ENCODE data around the gene CHCHD4. TPM values are rescaled to one million over a fixed set of nuclear protein-coding genes. Genes with fewer than 3 reads are reported as not detected.

The CHCHD4 gene
- total and polyA plus RNA-seq, 10 of the 15 experiments (the other 5 are each of a cell fraction or from before 2014, with no cell fraction given), result 21.0 to 46.8 (median 29.0) TPM

DNA sequence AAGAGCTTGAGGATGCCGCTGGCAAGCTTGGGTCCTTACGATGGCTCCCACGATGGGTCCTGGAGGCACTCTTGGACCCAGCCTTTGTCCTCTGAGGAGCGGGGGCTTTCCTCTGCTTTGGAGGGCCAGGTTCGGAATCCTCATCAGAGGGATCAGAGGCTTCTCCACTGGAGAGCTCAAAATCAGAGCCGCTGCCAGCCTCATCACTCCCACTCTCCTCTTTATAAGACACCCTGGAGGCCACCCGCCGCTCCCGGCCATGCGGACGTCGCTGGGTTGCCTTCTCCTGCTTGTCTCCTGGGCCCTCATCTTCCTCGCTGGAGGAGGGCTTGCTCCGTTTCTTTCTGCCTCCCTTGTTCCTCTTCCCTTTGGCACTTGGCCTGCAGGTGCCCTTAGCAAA, 33.7 kb upstream of the CHCHD4 start:
- intact Hi-C loops (cut with micrococcal nuclease; ENCODE audit: unreplicated experiment) (no loop called here), in situ Hi-C loops (cut with MboI) (no loop called here)
- no peaks in the 10 kb centered on the region for H3K4me1 ChIP-seq (ENCODE audit: control insufficient read depth, insufficient read depth, low read length)
- no peak overlapping the region for H2AFZ ChIP-seq (ENCODE audit: control insufficient read depth, low read depth, low read length)
- H3K9me3 ChIP-seq (replicated peaks; ENCODE audit: control insufficient read depth, insufficient read depth, low read length), result peaks cover 9% of the 10 kb centered on the region; the same call in 2 of the 3 replicates
- FAIRE-seq (no peak), ATAC-seq (no peak), DNase-seq (ENCODE audit: low read depth, low spot score) (no peak)
- RAD21 ChIA-PET (ENCODE audit: unreplicated experiment), result no interaction called here
- TF ChIP-seq MYB (IDR thresholded peaks at IDR 0.05; ENCODE audit: borderline replicate concordance, low read depth, low read length) (no peak), TCF12 (IDR thresholded peaks at IDR 0.05; ENCODE audit: low read depth, low read length) (no peak), NR2F1 (conservative IDR thresholded peaks at IDR 0.05) (no peak), SMARCA5 (IDR thresholded peaks at IDR 0.05) (no peak)
- TF ChIP-seq, protein P1, sequence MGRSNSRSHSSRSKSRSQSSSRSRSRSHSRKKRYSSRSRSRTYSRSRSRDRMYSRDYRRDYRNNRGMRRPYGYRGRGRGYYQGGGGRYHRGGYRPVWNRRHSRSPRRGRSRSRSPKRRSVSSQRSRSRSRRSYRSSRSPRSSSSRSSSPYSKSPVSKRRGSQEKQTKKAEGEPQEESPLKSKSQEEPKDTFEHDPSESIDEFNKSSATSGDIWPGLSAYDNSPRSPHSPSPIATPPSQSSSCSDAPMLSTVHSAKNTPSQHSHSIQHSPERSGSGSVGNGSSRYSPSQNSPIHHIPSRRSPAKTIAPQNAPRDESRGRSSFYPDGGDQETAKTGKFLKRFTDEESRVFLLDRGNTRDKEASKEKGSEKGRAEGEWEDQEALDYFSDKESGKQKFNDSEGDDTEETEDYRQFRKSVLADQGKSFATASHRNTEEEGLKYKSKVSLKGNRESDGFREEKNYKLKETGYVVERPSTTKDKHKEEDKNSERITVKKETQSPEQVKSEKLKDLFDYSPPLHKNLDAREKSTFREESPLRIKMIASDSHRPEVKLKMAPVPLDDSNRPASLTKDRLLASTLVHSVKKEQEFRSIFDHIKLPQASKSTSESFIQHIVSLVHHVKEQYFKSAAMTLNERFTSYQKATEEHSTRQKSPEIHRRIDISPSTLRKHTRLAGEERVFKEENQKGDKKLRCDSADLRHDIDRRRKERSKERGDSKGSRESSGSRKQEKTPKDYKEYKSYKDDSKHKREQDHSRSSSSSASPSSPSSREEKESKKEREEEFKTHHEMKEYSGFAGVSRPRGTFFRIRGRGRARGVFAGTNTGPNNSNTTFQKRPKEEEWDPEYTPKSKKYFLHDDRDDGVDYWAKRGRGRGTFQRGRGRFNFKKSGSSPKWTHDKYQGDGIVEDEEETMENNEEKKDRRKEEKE (IDR thresholded peaks at IDR 0.05), result no peak
- H3K9ac ChIP-seq (ENCODE audit: control insufficient read depth, insufficient read depth, low read length), result no peak overlapping the region
- peaks cover 9 to 44% of the 10 kb centered on the region in 2 experiments for H3K36me3 ChIP-seq (ENCODE audit: control insufficient read depth in 2 of 2, insufficient read depth in 2 of 2, low read length in 1 of 2)
- CTCF ChIA-PET, result no interaction called here
- H3K79me2 ChIP-seq (ENCODE audit: control insufficient read depth, insufficient read depth, low read length), result no peaks in the 10 kb centered on the region
- H3K4me3 ChIP-seq, result no peak overlapping the region
- POLR2A ChIA-PET, result interaction anchor here (0.9 kb wide), 1 partner anchor 20 kb away, joined by 3 read pairs; the partner anchor contains the start of genes LSM3 and XPC
- BruUV-seq (replicated peaks), result no TSS peak
- SMC1A ChIA-PET (ENCODE audit: uncharacterized antibody, unreplicated experiment), result interaction anchor here (0.9 kb wide), 1 partner anchor 21 kb away, joined by 3 read pairs; no protein-coding TSS in a partner anchor
- H3K4me2 ChIP-seq (ENCODE audit: control insufficient read depth, insufficient read depth), result no peak overlapping the region
- no peak overlapping the region for H3K27ac ChIP-seq (ENCODE audit: control insufficient read depth, insufficient read depth)
- H3K27me3 ChIP-seq (replicated peaks in 1 of 2; ENCODE audit: control insufficient read depth in 2 of 2, insufficient read depth in 2 of 2, low read length in 1 of 2), result no peaks in the 10 kb centered on the region
- WGBS (ENCODE audit: insufficient coverage, insufficient replicate concordance, low lambda C conversion rate, missing lambda C conversion rate), result 95% methylated on average over 14 of the region's 14 CpGs
- no peaks in the 10 kb centered on the region for H4K20me1 ChIP-seq (ENCODE audit: control insufficient read depth, insufficient read depth)

DNA sequence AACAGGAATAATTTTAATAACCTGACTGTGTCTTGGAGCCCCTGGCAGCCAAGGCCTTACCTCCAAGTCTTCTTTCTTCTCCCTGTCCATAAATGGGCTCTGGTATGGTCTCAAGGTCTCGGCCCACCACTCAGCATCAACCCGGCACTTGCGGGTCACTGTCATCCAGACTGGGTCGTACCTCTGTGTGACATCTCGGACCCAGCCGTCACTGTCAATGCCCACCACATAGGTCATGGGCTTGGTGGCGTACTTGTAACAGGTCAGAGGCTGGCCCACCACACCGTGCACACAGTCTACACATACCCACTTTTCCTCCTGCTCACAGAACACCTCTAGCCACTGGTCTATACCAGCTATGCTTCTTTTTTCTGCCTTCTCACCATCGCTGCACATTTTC, 33.3 kb upstream of the CHCHD4 start:
- no TSS peak for BruUV-seq (replicated peaks)

More for the DNA sequence above, 33.3 kb upstream of the CHCHD4 start:
- Histone ChIP-seq H2AFZ (ENCODE audit: control insufficient read depth, low read depth, low read length) (no peak overlapping the region), H3K27me3 (replicated peaks in 1 of 2; ENCODE audit: control insufficient read depth in 2 of 2, insufficient read depth in 2 of 2, low read length in 1 of 2) (no peaks in the 10 kb centered on the region), H3K36me3 (ENCODE audit: control insufficient read depth in 2 of 2, insufficient read depth in 2 of 2, low read length in 1 of 2) (peaks cover 10 to 47% of the 10 kb centered on the region in 2 experiments), H3K27ac (ENCODE audit: control insufficient read depth, insufficient read depth) (no peak overlapping the region), H3K9me3 (replicated peaks; ENCODE audit: control insufficient read depth, insufficient read depth, low read length) (peaks cover 9% of the 10 kb centered on the region; the same call in 2 of the 3 replicates), H3K4me2 (ENCODE audit: control insufficient read depth, insufficient read depth) (no peak overlapping the region), H3K4me1 (ENCODE audit: control insufficient read depth, insufficient read depth, low read length) (no peaks in the 10 kb centered on the region), H3K79me2 (ENCODE audit: control insufficient read depth, insufficient read depth, low read length) (no peaks in the 10 kb centered on the region), H3K9ac (ENCODE audit: control insufficient read depth, insufficient read depth, low read length) (no peak overlapping the region), H3K4me3 (no peak overlapping the region), H4K20me1 (ENCODE audit: control insufficient read depth, insufficient read depth) (no peaks in the 10 kb centered on the region)
- no peak for FAIRE-seq
- WGBS (ENCODE audit: insufficient coverage, insufficient replicate concordance, low lambda C conversion rate, missing lambda C conversion rate), result 93% methylated on average over 9 of the region's 9 CpGs
- SMC1A ChIA-PET (ENCODE audit: uncharacterized antibody, unreplicated experiment), result no interaction called here
- CTCF ChIA-PET, result no interaction called here
- in situ Hi-C loops (cut with MboI), result no loop called here
- DNase-seq (ENCODE audit: low read depth, low spot score), result no peak
- RAD21 ChIA-PET (ENCODE audit: unreplicated experiment), result no interaction called here
- intact Hi-C loops (cut with micrococcal nuclease; ENCODE audit: unreplicated experiment), result no loop called here
- ATAC-seq, result no peak
- POLR2A ChIA-PET, result no interaction called here
- TF ChIP-seq SP1 (IDR thresholded peaks at IDR 0.05; ENCODE audit: low read depth, low read length) (no peak), GATAD2B (conservative IDR thresholded peaks at IDR 0.05; ENCODE audit: low read depth) (no peak)

All from GM12878 (cell line).